IMR-90 (cell line): ENCODE results near the gene LINC00237. TPM values are rescaled to one million over a fixed set of nuclear protein-coding genes. Genes with fewer than 3 reads are reported as not detected.

Experiments used
- ATAC-seq: fragments of 200-7000 bp; cut with Tn5 transposase; 2 replicates; pipeline ENCODE4 v1.9.1; 2020; ENCODE audit warnings: low read depth, mild to moderate bottlenecking, moderate library complexity
- BruUV-seq: library from RNA; stranded (reverse); fragments of 400-500 nt; replicated peaks from 2 replicates; lab custom pipeline; 2021; lab: Mats Ljungman, UMichigan
- CTCF ChIA-PET: fragments of 300-600 bp; formaldehyde crosslinking; extraction: SDS; loops from one replicate; lab custom pipeline; 2021; ENCODE audit warnings: antibody characterized with exemption; lab: Yijun Ruan, JAX
- POLR2A ChIA-PET: fragments of 300-600 bp; sonication (Branson Sonifier 250); formaldehyde crosslinking; loops from one replicate; lab custom pipeline; 2022; ENCODE audit warnings: antibody characterized with exemption; ENCODE audit not compliant: unreplicated experiment; lab: Charles Lee
- DNase-seq: peaks from one replicate; pipeline ENCODE4 v3.0.0; 2013
- H2AFZ ChIP-seq: replicated peaks from 2 replicates; pipeline ENCODE3; 2013; ENCODE audit warnings: low read length, mild to moderate bottlenecking; ENCODE audit not compliant: poor library complexity
- H2AK5ac ChIP-seq: 2 replicates; pipeline ENCODE4 v1.6.1; 2013; ENCODE audit warnings: low read depth, low read length, inconsistent platforms
- H2AK9ac ChIP-seq: replicated peaks from 2 replicates; pipeline ENCODE3; 2013; ENCODE audit warnings: mild to moderate bottlenecking, low read depth, low read length, moderate library complexity; ENCODE audit not compliant: poor library complexity
- H2BK120ac ChIP-seq: 2 replicates; pipeline ENCODE4 v1.6.1; 2013; ENCODE audit warnings: low read depth, low read length, inconsistent platforms
- H2BK15ac ChIP-seq: 3 replicates; pipeline ENCODE4 v1.6.1; 2013; ENCODE audit warnings: low read depth, low read length, inconsistent platforms
- H2BK20ac ChIP-seq: 2 replicates; pipeline ENCODE4 v1.6.1; 2013; ENCODE audit warnings: low read depth, mild to moderate bottlenecking, inconsistent platforms, low read length, moderate library complexity
- H2BK5ac ChIP-seq: 2 replicates; pipeline ENCODE4 v1.6.1; 2013; ENCODE audit warnings: mild to moderate bottlenecking, low read depth, low read length, inconsistent platforms; ENCODE audit not compliant: poor library complexity, severe bottlenecking
- H3K14ac ChIP-seq: replicated peaks from 2 replicates; pipeline ENCODE4 v1.6.1; 2013; ENCODE audit warnings: low read depth, low read length, inconsistent platforms
- H3K18ac ChIP-seq: 2 replicates; pipeline ENCODE4 v1.6.1; 2013; ENCODE audit warnings: low read depth, low read length, control low read depth
- H3K23ac ChIP-seq: 2 replicates; pipeline ENCODE4 v1.6.1; 2013; ENCODE audit warnings: low read depth, low read length, inconsistent platforms
- H3K27ac ChIP-seq: 2 replicates; pipeline ENCODE4 v1.5.1; 2013; ENCODE audit warnings: mild to moderate bottlenecking, control low read depth, low read length; ENCODE audit not compliant: insufficient read depth
- H3K27me3 ChIP-seq: 2 replicates; pipeline ENCODE4 v1.6.1; 2013; ENCODE audit warnings: low read length; ENCODE audit not compliant: control insufficient read depth, insufficient read depth
- H3K36me3 ChIP-seq: 2 replicates; pipeline ENCODE4 v1.6.1; 2013; ENCODE audit warnings: low read length, mixed read lengths; ENCODE audit not compliant: control insufficient read depth, insufficient read depth
- H3K4ac ChIP-seq: 2 replicates; pipeline ENCODE4 v1.6.1; 2013; ENCODE audit warnings: low read depth, low read length, inconsistent platforms
- H3K4me1 ChIP-seq: 2 replicates; pipeline ENCODE4 v1.6.1; 2013; ENCODE audit warnings: low read length, mixed read lengths; ENCODE audit not compliant: control insufficient read depth, insufficient read depth
- H3K4me2 ChIP-seq: 2 replicates; pipeline ENCODE4 v1.6.1; 2013; ENCODE audit warnings: low read depth, mild to moderate bottlenecking, control low read depth, low read length, moderate library complexity
- H3K4me3 ChIP-seq: 2 replicates; pipeline ENCODE4 v1.5.1; 2013; ENCODE audit warnings: low read depth, mild to moderate bottlenecking, control low read depth, low read length, moderate library complexity; ENCODE audit not compliant: insufficient read depth
- H3K56ac ChIP-seq: 2 replicates; pipeline ENCODE4 v1.6.1; 2013; ENCODE audit warnings: low read length, inconsistent platforms; ENCODE audit not compliant: insufficient read depth; ENCODE audit errors: extremely low read depth
- H3K79me1 ChIP-seq, 2 experiments: 2 replicates each; pipeline ENCODE4 v1.6.1; 2013; ENCODE audit warnings: low read length in 2 of 2, inconsistent platforms in 1 of 2, low read depth in 1 of 2
- H3K9ac ChIP-seq: 2 replicates; pipeline ENCODE4 v1.6.1; 2013; ENCODE audit warnings: low read depth, low read length, control low read depth
- H3K9me1 ChIP-seq: 2 replicates; pipeline ENCODE4 v1.6.1; 2013; ENCODE audit warnings: low read length, inconsistent platforms; ENCODE audit not compliant: insufficient read depth
- H3K9me3 ChIP-seq: 2 replicates; pipeline ENCODE4 v1.6.1; 2013; ENCODE audit warnings: low read length; ENCODE audit not compliant: control insufficient read depth, insufficient read depth
- H4K20me1 ChIP-seq: 2 replicates; pipeline ENCODE4 v1.6.1; 2013; ENCODE audit warnings: low read length, inconsistent platforms; ENCODE audit not compliant: insufficient read depth
- H4K5ac ChIP-seq: 2 replicates; pipeline ENCODE4 v1.6.1; 2013; ENCODE audit warnings: mild to moderate bottlenecking, low read depth, low read length, control low read depth
- H4K8ac ChIP-seq, 2 experiments: 2 replicates each; pipeline ENCODE4 v1.6.1; 2013; ENCODE audit warnings: low read depth in 2 of 2, low read length in 2 of 2, control low read depth in 1 of 2, inconsistent platforms in 1 of 2
- H4K91ac ChIP-seq: 2 replicates; pipeline ENCODE4 v1.6.1; 2013; ENCODE audit warnings: low read depth, low read length, inconsistent platforms; ENCODE audit not compliant: insufficient read depth
- BHLHE40 ChIP-seq: fragments of 150-350 bp; IDR thresholded peaks from 2 replicates; pipeline ENCODE4 v1.6.1; 2016; ENCODE audit warnings: mild to moderate bottlenecking, low read depth, low read length
- CEBPB ChIP-seq: IDR thresholded peaks from 2 replicates; pipeline ENCODE4 v1.6.1; 2012; ENCODE audit warnings: low read depth, low read length, improper control_type of control experiment
- MAFK ChIP-seq: IDR thresholded peaks from 2 replicates; pipeline ENCODE4 v1.6.1; 2012; ENCODE audit warnings: low read depth, low read length, improper control_type of control experiment
- MXI1 ChIP-seq: IDR thresholded peaks from 2 replicates; pipeline ENCODE4 v1.6.1; 2012; ENCODE audit warnings: low read depth, mild to moderate bottlenecking, low read length, moderate library complexity, borderline replicate concordance
- NFE2L2 ChIP-seq: fragments of 150-350 bp; IDR thresholded peaks from 2 replicates; pipeline ENCODE4 v1.6.1; 2016; ENCODE audit warnings: low read depth, mild to moderate bottlenecking, low read length
- RAD21 ChIP-seq: IDR thresholded peaks from 2 replicates; pipeline ENCODE4 v1.6.1; 2012; ENCODE audit warnings: low read length, improper control_type of control experiment
- SMC3 ChIP-seq: fragments of 150-350 bp; IDR thresholded peaks from 2 replicates; pipeline ENCODE4 v1.6.1; 2016; ENCODE audit warnings: low read depth, mild to moderate bottlenecking, antibody characterized with exemption, low read length, moderate library complexity
- WGBS, 2 experiments: methylation state at CpG; one replicate each; pipeline versions ENCODE4 v1.1.5 to v1.1.7; 2013; ENCODE audit warnings: missing lambda C conversion rate in 2 of 2; ENCODE audit not compliant: insufficient read length in 1 of 2; ENCODE audit errors: extremely low coverage in 2 of 2; 5-methylcytosine and 5-hydroxymethylcytosine counted together
- dilution Hi-C: fragments of 300-500 bp; cut with HindIII; formaldehyde crosslinking; loops from one replicate; pipeline ENCODE4 v1.14.3; 2018; ENCODE audit warnings: low sequenced_read_pairs; ENCODE audit not compliant: unreplicated experiment
- in situ Hi-C: fragments of 300-500 bp; cut with MboI; formaldehyde crosslinking; loops from 3 replicates; pipeline ENCODE4 v1.14.3; 2019; ENCODE audit warnings: low sequenced_read_pairs, inconsistent platforms, mixed read lengths
- intact Hi-C: fragments of 100-400 bp; cut with micrococcal nuclease; formaldehyde crosslinking; loops from 2 replicates; pipeline ENCODE4 v1.10.0; 2022
- microRNA-seq, 2 experiments: library from miRNA; stranded (forward) in 1 of 2; unstranded in 1 of 2; fragments of 10-50 nt in 1 of 2; fragments of <30 nt in 1 of 2; gene quantifications in 1 of 2; microRNA quantifications in 1 of 2; one replicate each; pipeline versions ENCODE3 to v1.1.0; 2013 to 2020; ENCODE audit not compliant: insufficient read depth in 1 of 2, insufficient read length in 1 of 2, unreplicated experiment in 1 of 2
- polyA plus RNA-seq, 3 experiments: library from polyadenylated mRNA; depleted of rRNA; stranded (reverse); fragments of >200 nt; gene quantifications; 2 replicates each; pipeline ENCODE4 v1.2.3, GENCODE V29; 2012; ENCODE audit warnings: low replicate concordance in 1 of 3
- small RNA-seq, 5 experiments: library from RNA; depleted of rRNA; stranded (forward); fragments of <200 nt; gene quantifications; one replicate each; pipeline ENCODE3, GENCODE V24; 2012
- total RNA-seq: library from RNA; depleted of rRNA; stranded (reverse); fragments of >200 nt; gene quantifications from 2 replicates; pipeline ENCODE4 v1.2.3, GENCODE V29; 2012; rRNA removed

Gene LINC00237
- total and polyA plus RNA-seq, 2 of the 4 experiments (the other 2 are of a cell fraction) = not detected

GRCh38 chr20:21046413-21047070 is 59.6 kb downstream of the LINC00237 start:
- no peaks in the 10 kb centered on the region for H3K36me3 ChIP-seq
- H3K9ac ChIP-seq = no peak overlapping the region
- ATAC-seq = no peak
- H2BK15ac ChIP-seq = no peak overlapping the region
- H3K4me2 ChIP-seq = no peak overlapping the region
- H2AFZ ChIP-seq = no peak overlapping the region
- no CpG with 5 or more reads among the region's 2 CpGs for WGBS, 2 experiments
- ChIA-PET CTCF (no interaction called here), POLR2A (no interaction called here)
- H3K27ac ChIP-seq = no peak overlapping the region
- dilution Hi-C loops = no loop called here
- no peak overlapping the region for H2BK20ac ChIP-seq
- H4K5ac ChIP-seq = no peak overlapping the region
- no peak overlapping the region for H4K8ac ChIP-seq
- DNase-seq = no peak
- H2BK5ac ChIP-seq = no peak overlapping the region
- no peaks in the 10 kb centered on the region for H3K4me1 ChIP-seq
- in situ Hi-C loops = no loop called here
- H3K56ac ChIP-seq = no peak overlapping the region
- H3K23ac ChIP-seq = no peak overlapping the region
- H4K91ac ChIP-seq = no peak overlapping the region
- no TSS peak for BruUV-seq
- no peak for TF ChIP-seq RAD21
- TF ChIP-seq MXI1 = no peak
- TF ChIP-seq BHLHE40 = no peak
- no peak for TF ChIP-seq MAFK
- TF ChIP-seq CEBPB = no peak
- TF ChIP-seq NFE2L2 = no peak
- no peak for TF ChIP-seq SMC3
- no peak overlapping the region for H3K14ac ChIP-seq
- H3K9me3 ChIP-seq = no peaks in the 10 kb centered on the region
- no peak overlapping the region for H2AK5ac ChIP-seq
- H3K4me3 ChIP-seq = no peak overlapping the region
- no peaks in the 10 kb centered on the region for H4K20me1 ChIP-seq
- no peaks in the 10 kb centered on the region for H3K79me1 ChIP-seq
- no peak overlapping the region for H3K4ac ChIP-seq
- H2AK9ac ChIP-seq = no peak overlapping the region
- H3K18ac ChIP-seq = no peak overlapping the region
- intact Hi-C loops = no loop called here
- no peak overlapping the region for H2BK120ac ChIP-seq
- H3K27me3 ChIP-seq = no peaks in the 10 kb centered on the region
- H3K9me1 ChIP-seq = no peaks in the 10 kb centered on the region

Small RNA genes lying within 50 kb of the gene (microRNA-seq; reads per million reads assigned to microRNA genes)
- gene RNA5SP477 (ENCODE audit: insufficient read depth, insufficient read length) = not detected

Small RNA genes lying within 50 kb of the gene (small RNA-seq; reads per million reads assigned to genes)
- gene RNA5SP477 = 0 to 0.76 (median 0) reads per million in 5 experiments

Other genes with a start within 250 kb of the LINC00237 start
- gene KIZ, start 19.7 kb upstream of the LINC00237 start, total RNA-seq = 14.0 and 15.6 TPM in 2 replicates
- gene KIZ, start 19.7 kb upstream of the LINC00237 start, polyA plus RNA-seq (2012; rRNA removed) = 7.8 and 9.9 TPM in 2 replicates
- gene XRN2, start 197.0 kb upstream of the LINC00237 start, total RNA-seq = 70.8 and 99.2 TPM in 2 replicates
- 49.5 and 58.1 TPM in 2 replicates for gene XRN2, start 197.0 kb upstream of the LINC00237 start, polyA plus RNA-seq (2012; rRNA removed)